Naive thymus-derived CD8-positive, alpha-beta T cell (primary cell): ENCODE measurements around the gene PTPN14. TPM values are rescaled to one million over a fixed set of nuclear protein-coding genes. Genes with fewer than 3 reads are reported as not detected.
A peak's percentile ranks its signal among the peaks of the same experiment; 100 is the strongest.

ENCODE experiments used
- ATAC-seq, 2 donors: fragments of 150-1000 bp; cut with Tn5 transposase in 1 of 2; sonication (Bioruptor Pico), chemical (Tn5 transposase) in 1 of 2; 1 replicate in 1 of 2; 2 replicates in 1 of 2; pipeline ENCODE4 v1.10.0; 2021; ENCODE audit warnings: mild to moderate bottlenecking in 2 of 2, moderate library complexity in 2 of 2
- POLR2A ChIA-PET: fragments of 350-600 bp; sonication (Branson Sonifier 250); formaldehyde crosslinking; loops from one replicate; lab custom pipeline; 2021; ENCODE audit warnings: antibody characterized with exemption; lab: Charles Lee
- DNase-seq, 10 donors: peaks; one replicate each; pipeline versions ENCODE4 v3.0.0 to v3.0.0-alpha.2; 2020 to 2022
- H3K27ac Mint-ChIP-seq, 10 donors: one replicate each; pipeline ENCODE4 v1.8.0; 2020 to 2022; ENCODE audit warnings: mild to moderate bottlenecking in 10 of 10, mixed read lengths in 10 of 10, moderate library complexity in 4 of 10, inconsistent platforms in 1 of 10
- H3K27me3 Mint-ChIP-seq, 5 donors: one replicate each; pipeline ENCODE4 v1.8.0; 2021 to 2022; ENCODE audit warnings: mixed read lengths in 5 of 5
- H3K36me3 Mint-ChIP-seq, 3 donors: one replicate each; pipeline ENCODE4 v1.8.0; 2020 to 2022; ENCODE audit warnings: mixed read lengths in 3 of 3, mild to moderate bottlenecking in 2 of 3, inconsistent platforms in 1 of 3
- H3K4me1 Mint-ChIP-seq, 4 donors: one replicate each; pipeline ENCODE4 v1.8.0; 2021 to 2022; ENCODE audit warnings: mixed read lengths in 4 of 4
- H3K4me3 Mint-ChIP-seq, 10 donors: one replicate each; pipeline ENCODE4 v1.8.0; 2020 to 2022; ENCODE audit warnings: mild to moderate bottlenecking in 10 of 10, mixed read lengths in 10 of 10, moderate library complexity in 6 of 10, inconsistent platforms in 1 of 10
- H3K9me3 Mint-ChIP-seq, 9 donors: one replicate each; pipeline ENCODE4 v1.8.0; 2020 to 2022; ENCODE audit warnings: mixed read lengths in 9 of 9, mild to moderate bottlenecking in 3 of 9, inconsistent platforms in 1 of 9, moderate library complexity in 1 of 9
- polyA plus RNA-seq, 3 donors: library from polyadenylated mRNA; unstranded; fragments of 300-500 nt; fragmentation: Illumina TruSeq; gene quantifications; one replicate each; pipeline ENCODE4 v1.2.3, GENCODE V29; 2021
- total RNA-seq, 8 experiments: library from RNA in 2 of 8; stranded (reverse) in 2 of 8; gene quantifications; one replicate each; pipeline ENCODE4 v1.2.3 and lab custom pipeline; 2021 to 2026

The PTPN14 gene
- total and polyA plus RNA-seq, 5 experiments from 2014 or later = 0.01 to 0.05 (median 0.03) TPM; not detected in 1

DNA sequence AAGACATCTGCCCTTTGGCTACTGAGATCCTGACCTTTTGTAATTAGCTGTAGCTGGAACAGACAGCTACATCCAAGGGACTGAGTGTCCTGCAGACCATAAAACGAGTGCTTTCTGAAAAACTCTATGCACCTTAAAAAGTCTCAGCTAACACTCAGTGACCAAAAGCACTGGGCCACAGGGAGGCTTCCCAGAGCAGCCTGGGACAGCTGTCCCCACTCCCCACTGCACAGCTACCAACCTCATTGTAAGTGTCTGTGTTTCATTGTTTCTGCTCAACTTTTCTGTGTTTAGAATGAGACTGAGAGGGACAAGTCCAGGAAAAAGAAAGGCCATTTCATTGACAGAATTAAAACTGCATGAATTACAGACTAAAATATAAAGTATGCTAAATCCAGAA lies 189.8 kb downstream of the PTPN14 start:
- H3K27me3 Mint-ChIP-seq = peaks cover 30 to 51% (median 48%) of the 10 kb centered on the region in 5 donors
- no peak overlapping the region for H3K4me3 Mint-ChIP-seq
- ATAC-seq = no peak

GRCh38 chr1:214360525-214361164 lies 190.8 kb downstream of the PTPN14 start:
- H3K27ac Mint-ChIP-seq = no peak overlapping the region
- no peak for ATAC-seq
- no peak overlapping the region for H3K4me3 Mint-ChIP-seq
- H3K27me3 Mint-ChIP-seq = peaks cover 27 to 51% (median 40%) of the 10 kb centered on the region in 5 donors
- peaks cover 0 to 5% (median 0%) of the 10 kb centered on the region in 4 donors for H3K4me1 Mint-ChIP-seq
- H3K36me3 Mint-ChIP-seq = no peaks in the 10 kb centered on the region
- no peaks in the 10 kb centered on the region for H3K9me3 Mint-ChIP-seq
- DNase-seq = no peak
- POLR2A ChIA-PET = no interaction called here

More for the DNA sequence above, 189.8 kb downstream of the PTPN14 start:
- H3K27ac Mint-ChIP-seq = no peak overlapping the region
- no peaks in the 10 kb centered on the region for H3K36me3 Mint-ChIP-seq
- peaks cover 0 to 5% (median 0%) of the 10 kb centered on the region in 4 donors for H3K4me1 Mint-ChIP-seq
- DNase-seq = no peak
- POLR2A ChIA-PET = no interaction called here
- no peaks in the 10 kb centered on the region for H3K9me3 Mint-ChIP-seq

GRCh38 chr1:214360116-214360515 lies 191.3 kb downstream of the PTPN14 start:
- DNase-seq = no peak
- Mint-ChIP-seq H3K27me3 (peaks cover 27 to 48% (median 38%) of the 10 kb centered on the region in 5 donors), H3K27ac (no peak overlapping the region), H3K4me1 (peaks cover 0 to 5% (median 0%) of the 10 kb centered on the region in 4 donors), H3K36me3 (no peaks in the 10 kb centered on the region), H3K4me3 (no peak overlapping the region), H3K9me3 (no peaks in the 10 kb centered on the region)
- no peak for ATAC-seq
- POLR2A ChIA-PET = no interaction called here

GRCh38 chr1:214354440-214355148 lies 196.8 kb downstream of the PTPN14 start:
- DNase-seq (no peak), ATAC-seq (no peak)
- Mint-ChIP-seq H3K9me3 (no peaks in the 10 kb centered on the region), H3K27me3 (peaks cover 0 to 2% (median 0%) of the 10 kb centered on the region in 5 donors), H3K4me1 (no peaks in the 10 kb centered on the region), H3K36me3 (no peaks in the 10 kb centered on the region), H3K27ac (no peak overlapping the region), H3K4me3 (no peak overlapping the region)
- POLR2A ChIA-PET = no interaction called here

GRCh38 chr1:214352838-214353237 lies 198.6 kb downstream of the PTPN14 start:
- peaks cover 0 to 2% (median 0%) of the 10 kb centered on the region in 5 donors for H3K27me3 Mint-ChIP-seq
- no peaks in the 10 kb centered on the region for H3K4me1 Mint-ChIP-seq
- H3K36me3 Mint-ChIP-seq = no peaks in the 10 kb centered on the region
- DNase-seq (no peak), ATAC-seq (no peak)
- H3K9me3 Mint-ChIP-seq = no peaks in the 10 kb centered on the region
- POLR2A ChIA-PET = no interaction called here
- no peak overlapping the region for H3K27ac Mint-ChIP-seq
- H3K4me3 Mint-ChIP-seq = no peak overlapping the region

DNA sequence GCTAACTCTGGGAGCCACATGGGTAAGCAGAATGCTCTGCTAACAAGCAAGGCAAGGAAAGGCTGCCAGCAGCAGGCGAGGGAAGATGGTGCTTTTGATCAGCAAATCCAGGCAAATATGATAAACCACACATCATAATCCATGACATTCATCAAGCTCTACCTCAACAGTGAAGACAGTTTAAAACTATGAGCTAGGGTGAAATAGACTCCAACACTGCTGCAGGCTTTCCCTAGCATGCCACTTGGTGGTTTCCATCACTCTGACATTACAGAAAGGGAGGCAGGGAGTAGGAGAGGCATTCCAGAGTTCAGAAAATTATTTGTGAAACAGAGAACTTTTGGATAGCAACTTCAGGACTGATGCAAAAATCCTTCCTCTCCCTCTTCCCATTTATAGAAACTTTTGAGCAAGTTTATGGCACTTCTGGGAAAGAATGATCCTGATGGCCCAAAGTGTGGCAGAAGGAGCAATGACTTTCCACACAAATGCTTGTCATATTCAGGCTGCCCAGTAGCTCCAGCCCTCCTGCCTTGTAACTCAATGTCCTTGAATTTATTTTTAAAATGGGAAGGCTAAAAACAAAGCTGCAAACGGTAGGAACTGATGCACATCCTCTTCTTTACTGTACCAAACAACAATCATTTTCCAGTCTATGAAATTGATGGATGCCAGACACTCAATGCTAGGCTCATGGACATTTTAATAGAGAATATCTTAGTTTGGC lies 199.7 kb downstream of the PTPN14 start:
- Mint-ChIP-seq H3K27me3 (peaks cover 0 to 2% (median 0%) of the 10 kb centered on the region in 5 donors), H3K4me3 (no peak overlapping the region), H3K4me1 (no peaks in the 10 kb centered on the region), H3K9me3 (no peaks in the 10 kb centered on the region), H3K27ac (no peak overlapping the region), H3K36me3 (peaks cover 0 to 3% (median 3%) of the 10 kb centered on the region in 3 donors)
- no peak for ATAC-seq
- no peak for DNase-seq
- POLR2A ChIA-PET = no interaction called here

DNA sequence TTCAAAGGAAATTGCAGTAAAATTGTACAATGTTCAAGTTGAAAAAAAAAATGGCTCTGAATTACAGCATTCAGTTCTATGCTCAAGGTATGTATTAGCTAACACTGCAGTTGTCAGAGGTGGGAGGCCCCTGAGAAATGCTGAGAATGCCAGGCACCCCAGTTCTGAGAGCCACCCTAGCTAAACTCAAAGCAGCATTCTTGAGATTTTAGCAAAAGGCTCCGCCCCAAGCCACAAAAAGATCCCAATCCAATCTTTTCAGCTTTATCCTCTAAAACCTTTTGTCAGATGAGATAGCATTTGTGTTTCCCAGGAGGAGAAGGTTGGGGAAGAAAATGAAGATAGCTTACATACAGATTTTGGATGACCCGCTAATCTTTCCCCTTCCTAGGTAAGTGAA lies 201.6 kb downstream of the PTPN14 start:
- POLR2A ChIA-PET = no interaction called here
- Mint-ChIP-seq H3K27ac (no peak overlapping the region), H3K27me3 (no peaks in the 10 kb centered on the region), H3K4me3 (no peak overlapping the region), H3K4me1 (no peaks in the 10 kb centered on the region), H3K36me3 (peaks cover 7 to 10% (median 9%) of the 10 kb centered on the region in 3 donors), H3K9me3 (peaks cover 3 to 9% (median 5%) of the 10 kb centered on the region in 9 donors)
- ATAC-seq (no peak), DNase-seq (no peak)

DNA sequence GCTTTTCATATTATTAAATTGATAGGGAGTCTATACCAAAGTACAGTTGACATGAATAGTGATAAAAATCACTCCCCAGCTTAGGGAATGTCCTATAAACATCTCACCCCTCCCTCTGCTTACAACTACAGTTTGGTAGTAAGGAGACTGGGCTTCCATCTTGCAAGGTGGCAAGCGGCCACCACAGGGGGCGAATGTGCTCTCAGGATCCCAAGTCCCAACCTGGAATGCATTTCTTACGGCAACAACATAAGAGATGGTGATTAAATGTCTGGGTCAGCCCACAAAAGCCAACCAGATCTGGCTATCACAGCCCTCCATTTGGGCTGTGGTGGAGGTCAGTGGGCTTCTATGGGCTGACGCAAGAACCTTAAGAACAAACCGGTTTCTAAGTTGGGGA lies 202.4 kb downstream of the PTPN14 start:
- POLR2A ChIA-PET = no interaction called here
- H3K4me1 Mint-ChIP-seq = no peaks in the 10 kb centered on the region
- ATAC-seq = no peak
- no peaks in the 10 kb centered on the region for H3K27me3 Mint-ChIP-seq
- peaks cover 7 to 17% (median 11%) of the 10 kb centered on the region in 9 donors for H3K9me3 Mint-ChIP-seq
- no peak for DNase-seq
- peak overlapping the region in 1 of 10 donors; percentile 54 for H3K27ac Mint-ChIP-seq
- no peak overlapping the region for H3K4me3 Mint-ChIP-seq
- H3K36me3 Mint-ChIP-seq = peaks cover 14 to 18% (median 17%) of the 10 kb centered on the region in 3 donors

- ATAC-seq (no peak), DNase-seq (no peak)
- Mint-ChIP-seq H3K9me3 (peaks cover 9 to 22% (median 13%) of the 10 kb centered on the region in 9 donors), H3K4me1 (no peaks in the 10 kb centered on the region), H3K27ac (no peak overlapping the region), H3K4me3 (peak overlapping the region in 1 of 10 donors; percentile 7), H3K27me3 (no peaks in the 10 kb centered on the region), H3K36me3 (peaks cover 31 to 45% (median 36%) of the 10 kb centered on the region in 3 donors)
- POLR2A ChIA-PET = no interaction called here
Measured at GRCh38 chr1:214344897-214345296, 206.5 kb downstream of the PTPN14 start.

GRCh38 chr1:214342525-214342924 lies 208.9 kb downstream of the PTPN14 start:
- no peak overlapping the region for H3K27ac Mint-ChIP-seq
- POLR2A ChIA-PET = no interaction called here
- H3K9me3 Mint-ChIP-seq = peaks cover 9 to 22% (median 13%) of the 10 kb centered on the region in 9 donors
- ATAC-seq = no peak
- H3K27me3 Mint-ChIP-seq = no peaks in the 10 kb centered on the region
- H3K36me3 Mint-ChIP-seq = peaks cover 36 to 54% (median 47%) of the 10 kb centered on the region in 3 donors
- no peak for DNase-seq
- H3K4me3 Mint-ChIP-seq = no peak overlapping the region
- H3K4me1 Mint-ChIP-seq = no peaks in the 10 kb centered on the region

GRCh38 chr1:214341932-214342331 lies 209.5 kb downstream of the PTPN14 start:
- POLR2A ChIA-PET = no interaction called here
- DNase-seq (no peak), ATAC-seq (no peak)
- peaks cover 9 to 22% (median 13%) of the 10 kb centered on the region in 9 donors for H3K9me3 Mint-ChIP-seq
- peaks cover 36 to 56% (median 50%) of the 10 kb centered on the region in 3 donors for H3K36me3 Mint-ChIP-seq
- H3K4me3 Mint-ChIP-seq = no peak overlapping the region
- no peak overlapping the region for H3K27ac Mint-ChIP-seq
- no peaks in the 10 kb centered on the region for H3K27me3 Mint-ChIP-seq
- no peaks in the 10 kb centered on the region for H3K4me1 Mint-ChIP-seq

- peaks cover 9 to 22% (median 13%) of the 10 kb centered on the region in 9 donors for H3K9me3 Mint-ChIP-seq
- H3K27me3 Mint-ChIP-seq = no peaks in the 10 kb centered on the region
- no peaks in the 10 kb centered on the region for H3K4me1 Mint-ChIP-seq
- H3K27ac Mint-ChIP-seq = no peak overlapping the region
- peaks cover 36 to 61% (median 54%) of the 10 kb centered on the region in 3 donors for H3K36me3 Mint-ChIP-seq
- no peak for ATAC-seq
- POLR2A ChIA-PET = no interaction called here
- no peak overlapping the region for H3K4me3 Mint-ChIP-seq
- no peak for DNase-seq
Measured at GRCh38 chr1:214341459-214341858, 209.9 kb downstream of the PTPN14 start.

DNA sequence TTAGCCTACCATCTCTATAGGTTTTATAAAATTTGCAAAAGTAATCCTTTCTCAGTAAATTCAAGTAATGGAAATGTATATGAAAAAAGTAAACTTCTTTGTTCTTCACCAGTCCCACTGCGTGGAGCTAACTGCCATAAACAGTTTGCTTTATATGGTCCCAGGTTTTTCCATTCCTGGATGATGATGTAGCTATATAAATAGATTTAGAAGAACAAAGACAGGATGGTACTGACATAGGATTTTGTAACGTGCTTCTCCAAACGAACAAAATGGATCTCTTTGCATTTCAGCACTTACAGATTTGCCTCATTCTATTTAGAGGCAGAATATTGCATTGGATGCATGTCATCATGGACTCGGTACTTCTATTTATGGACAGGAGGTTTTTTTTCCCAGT lies 213.2 kb downstream of the PTPN14 start:
- H3K36me3 Mint-ChIP-seq = peaks cover 16 to 62% (median 44%) of the 10 kb centered on the region in 3 donors
- POLR2A ChIA-PET = no interaction called here
- no peaks in the 10 kb centered on the region for H3K4me1 Mint-ChIP-seq
- ATAC-seq (no peak), DNase-seq (no peak)
- no peak overlapping the region for H3K4me3 Mint-ChIP-seq
- H3K9me3 Mint-ChIP-seq = peaks cover 0 to 4% (median 0%) of the 10 kb centered on the region in 9 donors
- no peak overlapping the region for H3K27ac Mint-ChIP-seq
- H3K27me3 Mint-ChIP-seq = no peaks in the 10 kb centered on the region
